Glomerular endothelial cell (primary cell): Measurements from ENCODE around the gene DVL2. TPM values are rescaled to one million over a fixed set of nuclear protein-coding genes. Genes with fewer than 3 reads are reported as not detected.
"Not testable (repeated sequence)": the region's sequence is repeated elsewhere in the genome, so short reads cannot be mapped to it uniquely, and the experiment has no call there.

Experiments used
- DNase-seq: peaks from one replicate; pipeline ENCODE4 v3.0.0-alpha.2; 2011; ENCODE audit warnings: low read depth, low spot score; ENCODE audit errors: extremely low read depth
- total RNA-seq: library from RNA; depleted of rRNA; stranded (reverse); fragments of >200 nt; gene quantifications from 2 replicates; pipeline ENCODE4 v1.2.3, GENCODE V29; 2015

Gene DVL2
- total RNA-seq, 1 donor from 2014 or later, result 41.6 TPM

- no peak for DNase-seq
Observed at GRCh38 chr17:7256766-7257456, 22.6 kb upstream of the DVL2 start.

GRCh38 chr17:7254511-7254910, 20.2 kb upstream of the DVL2 start:
- no peak for DNase-seq

- no peak for DNase-seq
Observed at GRCh38 chr17:7253082-7253481, 18.8 kb upstream of the DVL2 start.

GRCh38 chr17:7252176-7253043, 18.1 kb upstream of the DVL2 start, which contains the start of gene ELP5:
Gene ELP5, plus strand, starts transcription at chr17:7252215. Its CDS starts 336 bp downstream, at chr17:7252551.
- peak; percentile 73 for DNase-seq

GRCh38 chr17:7251661-7252175, 17.4 kb upstream of the DVL2 start, which contains the start of gene CTDNEP1:
Gene CTDNEP1, minus strand, starts transcription at chr17:7251734. Its CDS starts 438 bp downstream, at chr17:7251296.
- peak; percentile 98 for DNase-seq

GRCh38 chr17:7250695-7251627, 16.6 kb upstream of the DVL2 start:
- no peak for DNase-seq

- DNase-seq, result no peak
Observed at GRCh38 chr17:7249830-7250229, 15.5 kb upstream of the DVL2 start.

GRCh38 chr17:7249214-7249613, 14.9 kb upstream of the DVL2 start:
- no peak for DNase-seq

- no peak for DNase-seq
Observed at GRCh38 chr17:7248796-7249195, 14.5 kb upstream of the DVL2 start.

GRCh38 chr17:7246779-7247178, 12.5 kb upstream of the DVL2 start:
- no peak for DNase-seq

- not testable (repeated sequence) for DNase-seq
Observed at GRCh38 chr17:7243838-7244237, 9.5 kb upstream of the DVL2 start.

GRCh38 chr17:7243453-7243729, 9.1 kb upstream of the DVL2 start:
- no peak for DNase-seq

- DNase-seq, result peak; percentile 96
Observed at GRCh38 chr17:7242717-7243452, 8.6 kb upstream of the DVL2 start.

GRCh38 chr17:7241783-7242716, 7.7 kb upstream of the DVL2 start, which contains the start of gene GABARAP:
Gene GABARAP, minus strand, starts transcription at chr17:7242449. Its CDS starts 119 bp downstream, at chr17:7242330.
- DNase-seq, result peak; percentile 70

- DNase-seq, result no peak
Observed at GRCh38 chr17:7241090-7241733, 6.9 kb upstream of the DVL2 start.

- no peak for DNase-seq
Observed at GRCh38 chr17:7240375-7240774, 6.1 kb upstream of the DVL2 start.

- peak; percentile 93 for DNase-seq
Observed at GRCh38 chr17:7239091-7240027, 5.0 kb upstream of the DVL2 start, which contains the start of gene PHF23. Gene PHF23, minus strand, starts transcription at chr17:7239457. Its CDS starts 178 bp downstream, at chr17:7239279.
